Cardiac fibroblast (primary cell): ENCODE measurements around the gene PCDHB6.
"Not testable (repeated sequence)": the region's sequence is repeated elsewhere in the genome, so short reads cannot be mapped to it uniquely, and the experiment has no call there.

Source experiments
- DNase-seq, 2 donors: peaks; one replicate each; pipeline versions ENCODE4 v3.0.0 to v3.0.0-alpha.2; 2010; ENCODE audit warnings: low read depth in 2 of 2
- H3K4me3 ChIP-seq, 2 donors: replicated peaks in 1 of 2; 1 replicate in 1 of 2; 2 replicates in 1 of 2; pipeline ENCODE4 v1.5.1; 2011; ENCODE audit warnings: low read depth in 2 of 2, low read length in 2 of 2, mild to moderate bottlenecking in 2 of 2, moderate library complexity in 1 of 2
- CTCF ChIP-seq: IDR thresholded peaks from one replicate; pipeline ENCODE4 v1.5.1; 2011; ENCODE audit warnings: low read depth, mild to moderate bottlenecking, low read length, inconsistent platforms

PCDHB6 gene

GRCh38 chr5:141121985-141122384 lies 27.9 kb upstream of the PCDHB6 start:
- no peak for DNase-seq
- H3K4me3 ChIP-seq: no peak overlapping the region
- no peak for TF ChIP-seq CTCF

GRCh38 chr5:141123396-141124135 lies 26.3 kb upstream of the PCDHB6 start:
- DNase-seq, H3K4me3 ChIP-seq: not testable (repeated sequence)

GRCh38 chr5:141127305-141127704 lies 22.6 kb upstream of the PCDHB6 start:
- H3K4me3 ChIP-seq: no peak overlapping the region
- no peak for TF ChIP-seq CTCF
- DNase-seq: no peak

GRCh38 chr5:141135030-141135717 lies 14.7 kb upstream of the PCDHB6 start, which contains the start of gene PCDHB5:
TSS of gene PCDHB5 (plus strand) at chr5:141135206. CDS start at chr5:141135435, 229 bp downstream.
- TF ChIP-seq CTCF: peak; percentile 31
- H3K4me3 ChIP-seq: peak within 1 kb of the TSS; percentile 9 to 22
- peak; percentile 12 to 29 for DNase-seq

GRCh38 chr5:141135718-141136266 lies 14.1 kb upstream of the PCDHB6 start:
- H3K4me3 ChIP-seq: peak overlapping the region in 1 of 2 donors; percentile 9
- TF ChIP-seq CTCF: no peak
- no peak for DNase-seq

GRCh38 chr5:141137346-141137745 lies 12.5 kb upstream of the PCDHB6 start:
- not testable (repeated sequence) for DNase-seq, H3K4me3 ChIP-seq

- H3K4me3 ChIP-seq: no peak overlapping the region
- no peak for DNase-seq
- no peak for TF ChIP-seq CTCF
These were observed 551 bp downstream of the PCDHB6 start for GRCh38 chr5:141150224-141150992.
